Measurements from ENCODE around the gene CDC42SE2.

DNA sequence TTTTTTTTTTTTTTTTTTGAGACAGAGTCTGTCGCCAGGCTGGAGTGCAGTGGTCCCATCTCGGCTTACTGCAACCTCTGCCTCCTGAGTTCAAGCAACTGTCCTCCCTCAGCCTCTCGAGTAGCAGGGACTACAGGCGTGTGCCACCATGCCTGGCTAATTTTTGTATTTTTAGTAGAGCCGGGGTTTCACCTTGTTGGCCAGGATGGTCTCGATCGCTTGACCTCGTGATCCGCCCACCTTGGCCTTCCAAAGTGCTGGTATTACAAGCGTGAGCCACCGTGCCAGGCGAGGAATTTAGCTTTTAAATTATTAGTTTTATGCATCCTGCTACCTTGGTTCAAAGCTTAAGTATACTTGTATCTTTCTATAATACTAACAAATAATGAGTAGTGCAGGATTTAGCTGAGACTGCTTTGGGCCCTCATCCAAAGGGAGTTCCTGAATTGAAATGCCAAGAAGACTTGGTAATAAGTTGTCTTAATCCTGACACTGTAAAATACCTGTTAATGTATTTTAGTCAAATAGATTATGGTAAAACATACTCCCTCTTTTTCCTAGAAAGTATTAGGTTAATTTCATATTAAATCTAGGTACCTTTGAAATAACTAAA, 5.0 kb downstream of the CDC42SE2 start:
- no peak for TF ChIP-seq CTCF (IDR thresholded peaks at IDR 0.05)
- TF ChIP-seq POLR2AphosphoS5 (IDR thresholded peaks at IDR 0.05; ENCODE audit: insufficient read depth in 1 of 2, low read depth in 1 of 2) = no peak
